ENCODE measurements around the gene IPCEF1. TPM values are rescaled to one million over a fixed set of nuclear protein-coding genes. Genes with fewer than 3 reads are reported as not detected.

IPCEF1 gene
- total RNA-seq, 1 experiment from 2014 or later, result 0.48 TPM

DNA sequence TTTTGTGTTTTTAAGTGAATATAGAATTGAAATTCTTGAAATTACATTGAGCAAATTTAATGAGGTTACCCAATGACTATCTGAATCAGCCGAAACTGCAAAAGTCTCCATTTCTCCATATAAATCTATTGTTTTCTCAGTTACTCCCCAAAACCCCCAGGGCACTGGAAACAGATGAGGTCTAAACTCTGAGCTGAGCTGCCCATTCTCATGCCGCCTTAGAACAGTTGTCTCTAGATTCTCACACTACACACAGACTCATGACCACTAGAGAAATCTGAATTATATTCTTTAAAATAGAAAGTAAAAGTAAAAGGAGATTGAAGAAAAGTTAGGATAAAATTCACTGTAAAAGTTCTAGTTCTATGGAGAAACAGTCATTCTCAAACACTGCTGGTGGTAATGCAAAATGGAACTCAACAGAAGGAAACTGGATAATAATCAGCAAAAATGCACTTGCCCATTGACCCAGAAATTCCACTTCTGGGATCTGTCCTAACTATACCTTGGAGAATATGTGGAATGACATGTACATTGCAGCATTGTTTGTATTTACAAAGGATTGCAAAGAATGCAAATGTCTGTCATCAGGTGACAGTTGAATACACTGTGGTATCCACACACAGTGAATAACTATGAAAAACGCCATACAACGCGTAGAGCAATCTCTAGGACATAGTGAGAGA, 125.5 kb downstream of the IPCEF1 start:
- Histone ChIP-seq H3K4me1 (ENCODE audit: insufficient read depth, low read length) (no peaks in the 10 kb centered on the region), H3K4me2 (ENCODE audit: insufficient read depth, insufficient read length, low read length) (no peak overlapping the region), H2AK5ac (ENCODE audit: insufficient read length, low read length) (no peak overlapping the region), H2BK120ac (ENCODE audit: low read depth, low read length, poor library complexity, severe bottlenecking) (no peak overlapping the region), H4K5ac (ENCODE audit: insufficient read length, low read depth, low read length) (no peak overlapping the region), H2BK12ac (ENCODE audit: insufficient read length, low read depth, low read length) (no peak overlapping the region), H3K27me3 (ENCODE audit: insufficient read depth, low read length) (no peaks in the 10 kb centered on the region), H3K23me2 (ENCODE audit: insufficient read length, low read depth, low read length, poor library complexity, severe bottlenecking) (no peaks in the 10 kb centered on the region), H4K20me1 (ENCODE audit: control insufficient read depth, insufficient read depth, insufficient read length) (no peaks in the 10 kb centered on the region), H3K9ac (ENCODE audit: extremely low read depth, insufficient read length, low read length) (no peak overlapping the region), H2AFZ (ENCODE audit: low read length) (no peak overlapping the region), H2BK15ac (ENCODE audit: low read depth, low read length) (no peak overlapping the region), H3T11ph (ENCODE audit: low read length) (no peak overlapping the region), H3K23ac (ENCODE audit: insufficient read length, low read depth, low read length) (no peak overlapping the region), H2BK20ac (ENCODE audit: low read depth, low read length, poor library complexity, severe bottlenecking) (no peak overlapping the region), H3K79me1 (ENCODE audit: insufficient read depth, low read depth, low read length, poor library complexity, severe bottlenecking) (no peaks in the 10 kb centered on the region), H3K14ac (ENCODE audit: insufficient read depth, low read length) (no peak overlapping the region), H3K9me3 (ENCODE audit: control insufficient read depth, low read depth, low read length) (no peaks in the 10 kb centered on the region), H3K18ac (ENCODE audit: insufficient read length, low read depth, low read length) (no peak overlapping the region), H3K56ac (ENCODE audit: insufficient read length, low read depth, low read length) (no peak overlapping the region), H4K91ac (ENCODE audit: insufficient read length, low read depth, low read length) (no peak overlapping the region), H3K4ac (ENCODE audit: low read depth, low read length) (no peak overlapping the region), H4K8ac (replicated peaks; ENCODE audit: insufficient read length, low read depth, low read length) (no peak overlapping the region), H3K79me2 (ENCODE audit: insufficient read depth, low read length) (no peaks in the 10 kb centered on the region), H3K27ac (ENCODE audit: insufficient read length, low read depth, low read length) (no peak overlapping the region), H2BK5ac (ENCODE audit: insufficient read length, low read length) (no peak overlapping the region)
- Mint-ChIP-seq H3K36me3 (ENCODE audit: insufficient read depth in 1 of 3, low read depth in 3 of 3) (no peaks in the 10 kb centered on the region; a peak in 1 of 7 replicates), H3K27ac (no peak overlapping the region), H3K4me1 (peaks cover 0 to 7% of the 10 kb centered on the region in 2 experiments; a peak in 2 of 4 replicates), H3K4me3 (no peak overlapping the region), H3K27me3 (ENCODE audit: low read depth) (no peaks in the 10 kb centered on the region), H3K9me3 (no peaks in the 10 kb centered on the region)
- TF ChIP-seq, protein P1, sequence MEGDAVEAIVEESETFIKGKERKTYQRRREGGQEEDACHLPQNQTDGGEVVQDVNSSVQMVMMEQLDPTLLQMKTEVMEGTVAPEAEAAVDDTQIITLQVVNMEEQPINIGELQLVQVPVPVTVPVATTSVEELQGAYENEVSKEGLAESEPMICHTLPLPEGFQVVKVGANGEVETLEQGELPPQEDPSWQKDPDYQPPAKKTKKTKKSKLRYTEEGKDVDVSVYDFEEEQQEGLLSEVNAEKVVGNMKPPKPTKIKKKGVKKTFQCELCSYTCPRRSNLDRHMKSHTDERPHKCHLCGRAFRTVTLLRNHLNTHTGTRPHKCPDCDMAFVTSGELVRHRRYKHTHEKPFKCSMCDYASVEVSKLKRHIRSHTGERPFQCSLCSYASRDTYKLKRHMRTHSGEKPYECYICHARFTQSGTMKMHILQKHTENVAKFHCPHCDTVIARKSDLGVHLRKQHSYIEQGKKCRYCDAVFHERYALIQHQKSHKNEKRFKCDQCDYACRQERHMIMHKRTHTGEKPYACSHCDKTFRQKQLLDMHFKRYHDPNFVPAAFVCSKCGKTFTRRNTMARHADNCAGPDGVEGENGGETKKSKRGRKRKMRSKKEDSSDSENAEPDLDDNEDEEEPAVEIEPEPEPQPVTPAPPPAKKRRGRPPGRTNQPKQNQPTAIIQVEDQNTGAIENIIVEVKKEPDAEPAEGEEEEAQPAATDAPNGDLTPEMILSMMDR (conservative IDR thresholded peaks at IDR 0.05), result no peak
- no CpG with 5 or more reads among the region's 5 CpGs for WGBS (ENCODE audit: extremely low coverage, insufficient read length, low lambda C conversion rate)
- DNase-seq, result no peak

Measured in H9 (cell line).